K562 treated with DMSO at 1 percent for 24 hours (cell line): ENCODE data around the gene DPEP3. TPM values are rescaled to one million over a fixed set of nuclear protein-coding genes. Genes with fewer than 3 reads are reported as not detected.

ENCODE experiments used
- total RNA-seq: library from RNA; unstranded; fragments of 300-600 nt; gene quantifications from 2 replicates; pipeline ENCODE4 v1.2.3, GENCODE V29; 2022; ENCODE audit warnings: low read depth; ENCODE audit not compliant: insufficient read depth

Gene DPEP3, protein sequence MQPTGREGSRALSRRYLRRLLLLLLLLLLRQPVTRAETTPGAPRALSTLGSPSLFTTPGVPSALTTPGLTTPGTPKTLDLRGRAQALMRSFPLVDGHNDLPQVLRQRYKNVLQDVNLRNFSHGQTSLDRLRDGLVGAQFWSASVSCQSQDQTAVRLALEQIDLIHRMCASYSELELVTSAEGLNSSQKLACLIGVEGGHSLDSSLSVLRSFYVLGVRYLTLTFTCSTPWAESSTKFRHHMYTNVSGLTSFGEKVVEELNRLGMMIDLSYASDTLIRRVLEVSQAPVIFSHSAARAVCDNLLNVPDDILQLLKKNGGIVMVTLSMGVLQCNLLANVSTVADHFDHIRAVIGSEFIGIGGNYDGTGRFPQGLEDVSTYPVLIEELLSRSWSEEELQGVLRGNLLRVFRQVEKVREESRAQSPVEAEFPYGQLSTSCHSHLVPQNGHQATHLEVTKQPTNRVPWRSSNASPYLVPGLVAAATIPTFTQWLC
- total RNA-seq, result not detected in 2 replicates

DNA sequence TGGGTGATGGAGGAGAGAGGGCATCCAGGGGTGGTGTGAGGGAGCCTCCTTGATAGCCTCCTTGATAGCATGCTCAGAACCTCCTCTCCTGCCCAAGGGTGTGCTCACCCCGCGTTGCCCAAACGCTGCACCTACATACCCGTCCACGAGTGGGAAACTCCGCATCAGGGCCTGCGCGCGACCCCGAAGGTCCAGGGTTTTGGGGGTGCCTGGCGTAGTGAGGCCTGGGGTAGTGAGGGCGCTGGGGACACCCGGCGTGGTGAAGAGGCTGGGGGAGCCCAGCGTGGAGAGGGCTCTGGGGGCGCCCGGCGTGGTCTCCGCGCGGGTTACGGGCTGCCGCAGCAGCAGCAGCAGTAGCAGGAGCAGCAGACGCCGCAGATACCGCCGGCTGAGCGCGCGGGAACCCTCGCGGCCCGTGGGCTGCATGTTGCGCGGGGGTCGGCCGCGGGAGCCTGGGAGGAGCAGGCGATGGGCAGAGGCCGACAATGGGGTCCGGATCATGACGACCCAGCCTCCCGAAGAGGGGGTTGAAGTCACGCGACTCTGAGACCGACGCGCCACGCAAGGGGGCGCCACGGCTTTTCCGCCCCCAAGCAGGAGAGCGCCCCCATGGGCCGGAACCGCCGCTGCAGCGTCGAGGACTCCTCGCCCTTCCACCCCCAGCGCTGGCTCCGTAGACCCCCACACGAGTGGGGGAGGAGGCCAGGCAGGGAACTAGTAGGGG, at the start of gene DPEP3:
TSS of gene DPEP3 (minus strand) at position 545 of the 724 bp plus-strand sequence. CDS start at position 426, 119 bp downstream.

DNA sequence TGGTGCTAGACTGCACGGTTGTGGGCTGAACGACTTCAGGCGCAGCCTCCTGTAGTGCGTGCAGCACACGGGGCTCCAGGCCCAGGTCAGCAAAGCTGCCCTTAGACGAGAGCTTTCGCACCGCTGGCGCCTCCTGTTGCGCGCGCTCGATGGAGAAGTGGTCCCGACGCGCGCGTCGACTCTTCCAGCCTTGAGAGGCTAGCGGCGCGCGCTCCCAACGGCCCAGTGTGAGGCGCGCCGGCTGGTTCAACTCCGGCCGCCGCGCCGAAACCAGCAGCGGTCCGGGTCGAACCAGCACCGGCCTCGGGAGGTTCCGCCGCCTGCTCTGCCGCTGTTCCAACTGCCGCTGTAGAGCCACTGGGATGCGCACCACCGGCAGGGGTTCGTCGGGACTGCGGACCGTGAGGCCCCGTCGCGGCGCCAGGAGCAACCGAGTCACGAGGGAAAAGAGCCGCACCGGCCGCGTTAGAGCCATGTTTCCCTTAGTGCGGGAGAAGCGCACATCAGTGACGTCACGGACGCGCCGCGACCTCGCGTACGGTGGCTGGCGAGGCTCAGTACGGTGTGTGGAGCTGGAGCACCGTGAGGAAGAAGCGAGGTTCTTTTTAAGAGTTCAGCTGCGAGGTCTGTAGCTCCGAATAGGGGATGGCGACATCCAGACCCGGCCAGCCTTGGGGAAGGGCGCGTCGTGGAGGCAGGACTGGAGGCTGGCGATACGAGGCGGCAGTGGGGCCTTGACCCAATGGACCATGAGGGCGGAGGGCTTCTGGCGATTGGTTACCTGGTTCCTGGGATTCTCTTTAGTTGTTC, 42.6 kb upstream of the DPEP3 start, which contains the start of the genes DDX28 and DUS2:
TSS of gene DDX28 (minus strand) at position 505 of the 810 bp plus-strand sequence. CDS start at position 475, 30 bp downstream.
TSS of gene DUS2 (plus strand) at position 557 of the 810 bp plus-strand sequence. CDS start 14,740 bp downstream, outside the sequence.

DNA sequence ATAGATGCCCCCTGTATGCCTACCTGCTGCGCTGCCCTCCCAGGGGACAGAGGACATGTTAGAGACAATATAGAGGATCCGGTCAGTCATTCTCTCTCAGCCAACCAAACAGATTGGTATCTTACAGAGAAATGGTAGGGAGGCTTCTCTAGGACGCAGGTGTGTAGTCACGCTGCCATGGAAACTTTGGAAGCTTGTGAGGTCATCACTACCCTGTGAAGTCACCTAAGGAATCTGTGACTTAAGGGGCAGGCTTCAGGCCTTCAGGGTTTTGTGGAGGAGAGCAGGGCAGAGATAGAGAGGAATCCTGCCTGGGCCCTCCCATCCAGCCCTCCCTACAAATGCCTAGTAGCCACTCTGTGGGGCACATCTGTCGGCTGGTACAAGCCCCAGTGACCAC, 35.4 kb upstream of the DPEP3 start, which contains the start of gene DPEP2NB:
TSS of gene DPEP2NB (minus strand) at position 231 of the 400 bp plus-strand sequence. CDS start at position 90, 141 bp downstream.

DNA sequence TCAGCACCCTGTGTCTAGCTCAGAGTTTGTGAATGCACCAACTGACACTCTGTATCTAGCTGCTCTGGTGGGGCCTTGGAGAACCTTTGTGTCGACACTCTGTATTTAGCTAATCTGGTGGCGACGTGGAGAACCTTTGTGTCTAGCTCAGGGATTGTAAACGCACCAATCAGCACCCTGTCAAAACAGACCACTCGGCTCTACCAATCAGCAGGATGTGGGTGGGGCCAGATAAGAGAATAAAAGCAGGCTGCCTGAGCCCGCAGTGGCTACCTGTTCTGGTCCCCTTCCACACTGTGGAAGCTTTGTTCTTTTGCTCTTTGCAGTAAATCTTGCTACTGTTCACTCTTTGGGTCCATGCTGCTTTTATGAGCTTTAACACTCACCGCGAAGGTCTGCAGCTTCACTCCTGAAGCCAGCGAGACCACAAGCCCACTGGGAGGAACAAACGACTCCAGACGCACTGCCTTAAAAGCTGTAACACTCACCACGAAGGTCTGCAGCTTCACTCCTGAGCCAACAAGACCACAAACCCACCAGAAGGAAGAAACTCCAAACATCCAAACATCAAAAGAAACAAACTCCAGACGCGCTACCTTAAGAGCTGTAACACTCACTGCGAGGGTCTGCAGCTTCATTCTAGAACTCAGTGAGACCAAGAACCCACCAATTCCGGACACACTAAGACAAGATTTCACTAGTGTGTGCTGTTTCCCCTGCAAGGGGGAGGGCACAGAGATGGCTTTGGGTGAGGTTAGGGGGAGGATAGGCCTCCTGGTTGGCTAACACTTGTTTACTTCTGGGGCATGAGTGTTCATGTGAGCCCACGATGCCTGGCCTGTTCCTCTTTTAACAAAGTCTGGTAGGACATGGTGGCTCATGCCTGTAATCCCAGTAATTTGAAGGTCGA, 18.7 kb upstream of the DPEP3 start, which contains the start of gene DPEP2:
TSS of gene DPEP2 (minus strand) at position 706 of the 910 bp plus-strand sequence. CDS start 6,272 bp downstream, outside the sequence.

DNA sequence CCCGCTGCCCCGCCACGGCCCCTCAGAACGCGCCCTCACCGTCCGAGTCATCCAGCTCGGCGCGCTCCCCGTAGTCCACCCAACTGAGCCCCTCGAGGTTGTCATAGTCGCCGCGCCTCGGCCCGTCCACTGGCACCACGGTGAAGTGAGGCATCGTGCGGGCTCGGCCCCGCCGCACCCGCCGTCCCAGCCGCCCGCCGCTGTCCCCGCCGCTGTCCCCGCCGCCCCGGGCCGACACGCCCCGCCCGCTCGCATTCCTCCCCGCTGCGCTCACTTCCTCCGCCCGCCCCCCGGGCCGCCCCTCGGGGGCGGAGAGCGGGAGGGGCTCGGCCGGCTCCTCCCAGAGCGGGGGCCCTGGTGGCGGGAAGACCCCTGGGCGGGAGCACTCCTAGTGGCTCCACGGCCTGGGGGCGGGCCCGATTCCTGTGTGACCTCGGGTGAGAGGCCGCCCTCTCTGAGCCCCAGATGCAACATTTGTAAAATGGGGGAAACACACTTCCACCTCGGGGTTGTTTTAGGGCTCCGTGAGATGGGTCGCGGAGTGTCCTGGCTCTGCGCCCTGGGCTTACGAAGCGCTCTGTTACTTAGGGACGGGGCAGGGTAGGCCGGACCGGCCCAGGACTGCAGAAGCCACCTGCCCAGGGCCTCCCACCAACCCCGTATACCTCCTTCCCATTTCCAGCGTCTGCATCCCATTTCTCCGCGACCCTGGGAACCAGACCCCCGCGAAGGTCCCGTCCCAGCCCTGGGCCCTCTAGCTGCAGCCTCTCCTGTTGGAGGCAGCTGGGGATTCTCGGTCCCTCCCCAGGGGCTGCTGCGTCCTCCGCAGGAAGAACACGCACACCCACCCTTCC, 11.7 kb downstream of the DPEP3 start, which contains the start of gene SLC12A4:
TSS of gene SLC12A4 (minus strand) at position 238 of the 854 bp plus-strand sequence. CDS start at position 154, 84 bp downstream.

DNA sequence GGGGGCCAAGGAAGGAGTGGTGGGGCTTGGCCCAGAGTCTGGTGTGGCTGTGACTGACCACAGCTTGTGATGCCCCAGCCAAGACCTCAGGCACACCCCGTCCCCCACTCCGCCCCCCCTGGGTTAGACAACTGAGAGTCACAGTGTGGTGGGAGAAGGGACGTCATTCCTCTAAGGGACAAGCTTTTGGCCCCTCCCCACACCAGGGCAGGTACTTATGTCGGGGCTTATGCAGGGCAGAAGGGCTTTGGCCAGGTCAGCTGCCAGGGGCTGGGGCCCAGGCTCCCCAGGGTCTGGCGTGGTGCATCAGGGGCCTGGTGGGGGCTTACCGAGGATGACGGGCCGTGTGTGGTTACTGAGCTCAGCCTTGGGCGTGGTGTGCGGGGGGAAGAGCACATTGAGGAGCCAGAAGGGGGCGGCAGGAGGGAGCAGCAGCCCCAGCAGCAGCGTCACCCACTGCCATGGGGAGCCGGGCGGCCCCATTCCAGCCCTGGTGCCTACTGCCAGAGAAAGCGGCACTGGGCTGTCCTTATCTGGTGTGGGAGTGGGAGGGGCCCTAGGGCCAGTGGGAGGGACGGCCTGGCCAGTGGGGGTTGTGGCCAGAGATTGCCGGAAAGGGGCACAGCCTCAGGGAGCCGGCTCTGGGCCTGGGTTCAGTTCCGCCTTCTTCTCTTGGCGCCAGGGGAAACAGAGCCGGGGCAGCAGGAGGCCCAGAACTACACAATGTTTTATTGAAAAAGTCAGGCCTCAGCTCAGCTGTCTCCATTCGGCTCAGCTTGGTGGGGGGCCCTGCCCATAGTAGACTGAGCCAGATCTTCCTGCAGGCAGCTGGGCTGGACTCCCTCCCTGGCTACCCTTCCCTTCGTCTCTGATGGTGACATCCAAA, 36.4 kb downstream of the DPEP3 start, which contains the start of gene LCAT:
TSS of gene LCAT (minus strand) at position 502 of the 886 bp plus-strand sequence. CDS start at position 483, 19 bp downstream.

DNA sequence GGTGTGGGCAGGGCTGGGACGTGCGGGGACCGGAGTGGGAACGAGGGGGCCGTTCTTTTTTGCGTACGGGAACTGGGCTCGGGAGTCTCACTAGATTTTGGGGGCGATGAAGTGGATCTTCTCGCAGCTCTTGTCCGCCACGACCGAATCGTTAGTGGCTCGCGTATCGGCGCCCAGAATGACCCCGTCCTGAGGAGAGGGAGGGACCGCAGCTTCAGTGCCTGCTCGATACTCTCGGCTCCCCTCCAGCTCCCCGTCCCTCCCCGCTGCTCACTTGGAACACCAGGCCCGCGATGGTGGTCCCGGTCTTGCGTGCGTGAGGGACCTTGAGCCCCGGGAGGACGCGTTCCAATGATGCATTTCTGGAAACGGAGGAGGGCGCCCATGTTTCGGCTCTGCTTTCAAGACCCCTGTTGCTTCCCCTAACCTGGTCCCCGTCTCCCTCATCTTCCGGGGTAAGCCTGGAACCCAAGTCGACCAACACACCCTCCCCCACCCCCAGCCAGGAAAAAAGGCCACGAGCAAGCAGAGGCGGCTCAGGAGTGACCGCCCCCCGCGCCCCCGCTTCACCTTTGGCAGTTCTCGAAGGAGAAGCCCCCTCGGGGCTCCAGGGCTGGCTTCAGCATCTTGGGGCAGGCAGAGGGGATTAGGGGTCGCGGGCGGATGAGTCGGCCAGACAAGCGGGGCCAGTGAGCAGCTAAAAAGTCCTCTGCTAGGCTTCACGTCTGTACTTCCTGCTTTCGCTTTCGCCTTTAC, 44.0 kb downstream of the DPEP3 start, which contains the start of gene PSMB10:
TSS of gene PSMB10 (minus strand) at position 727 of the 756 bp plus-strand sequence. CDS start at position 626, 101 bp downstream.

DNA sequence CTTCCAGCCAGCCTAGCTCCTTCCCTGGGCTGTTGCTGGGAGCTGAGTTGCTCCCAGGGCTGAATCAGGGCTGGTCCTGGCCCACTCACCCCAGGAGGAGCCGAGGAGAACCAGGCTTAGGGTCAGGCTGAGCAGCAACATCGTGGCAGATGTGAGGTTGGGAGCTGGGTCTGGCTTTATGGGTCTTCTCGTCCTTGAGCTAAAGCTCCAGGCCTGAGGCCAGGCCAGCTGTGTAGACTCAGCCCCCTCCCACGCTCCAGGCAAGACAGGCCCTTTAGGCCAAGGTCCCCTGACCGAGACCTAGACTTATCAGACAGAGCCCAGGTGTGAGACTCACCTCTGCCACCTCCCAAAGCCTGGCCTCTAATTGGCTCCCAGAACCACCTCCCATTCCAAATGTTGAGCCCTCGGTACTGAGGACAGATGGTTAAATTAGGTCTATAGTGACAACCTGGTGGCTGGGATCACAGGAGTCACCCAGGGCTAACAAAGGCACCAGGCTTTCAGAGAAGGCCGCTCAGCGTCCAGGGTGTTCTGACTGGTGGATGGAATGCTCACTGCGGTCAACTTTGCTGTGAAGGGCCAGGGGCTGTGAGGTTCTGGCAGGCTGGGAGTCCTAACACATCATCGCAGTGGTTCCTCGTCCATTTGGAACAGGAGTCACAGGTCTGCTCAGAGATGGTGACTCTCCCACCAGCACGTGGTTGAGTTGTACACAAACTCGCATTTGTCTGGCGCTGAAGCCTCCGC, 48.4 kb downstream of the DPEP3 start, which contains the start of gene CTRL:
TSS of gene CTRL (minus strand) at position 151 of the 750 bp plus-strand sequence. CDS start at position 141, 10 bp downstream.

Other genes starting within 250 kb of the DPEP3 start
- gene RANBP10, start 173.9 kb downstream of the DPEP3 start, total RNA-seq, result 16.9 and 17.6 TPM in 2 replicates
- 0.10 TPM in 1 of 2 replicates, not detected in the other for gene TSNAXIP1, start 173.6 kb downstream of the DPEP3 start, total RNA-seq
- 58.7 and 62.7 TPM in 2 replicates for gene THAP11, start 138.2 kb downstream of the DPEP3 start, total RNA-seq
- gene NUTF2, start 133.6 kb downstream of the DPEP3 start, total RNA-seq, result 76.3 and 84.1 TPM in 2 replicates
- gene CENPT, start 132.8 kb downstream of the DPEP3 start, total RNA-seq, result 67.2 and 75.8 TPM in 2 replicates
- gene EDC4, start 107.4 kb downstream of the DPEP3 start, total RNA-seq, result 91.7 and 98.7 TPM in 2 replicates
- gene NRN1L, start 95.6 kb downstream of the DPEP3 start, total RNA-seq, result 2.9 and 3.1 TPM in 2 replicates
- 46.0 and 46.8 TPM in 2 replicates for gene PSKH1, start 87.2 kb downstream of the DPEP3 start, total RNA-seq
- 0.59 and 1.3 TPM in 2 replicates for gene CTRL, start 48.6 kb downstream of the DPEP3 start, total RNA-seq
- 110 and 120 TPM in 2 replicates for gene PSMB10, start 43.6 kb downstream of the DPEP3 start, total RNA-seq
- gene LCAT, start 36.4 kb downstream of the DPEP3 start, total RNA-seq, result 5.5 and 9.9 TPM in 2 replicates
- gene SLC12A4, start 11.9 kb downstream of the DPEP3 start, total RNA-seq, result 22.5 and 23.8 TPM in 2 replicates
- gene DPEP2, start 19.0 kb upstream of the DPEP3 start, total RNA-seq, result 2.8 and 3.0 TPM in 2 replicates
- gene DPEP2NB, start 35.4 kb upstream of the DPEP3 start, total RNA-seq, result not detected in 2 replicates
- gene DDX28, start 42.7 kb upstream of the DPEP3 start, total RNA-seq, result 17.4 and 20.0 TPM in 2 replicates
- 10.8 and 12.3 TPM in 2 replicates for gene DUS2, start 42.8 kb upstream of the DPEP3 start, total RNA-seq
- gene NFATC3, start 104.9 kb upstream of the DPEP3 start, total RNA-seq, result 31.2 and 35.3 TPM in 2 replicates